ENCODE measurements around the gene ISG15.

ISG15 gene

DNA sequence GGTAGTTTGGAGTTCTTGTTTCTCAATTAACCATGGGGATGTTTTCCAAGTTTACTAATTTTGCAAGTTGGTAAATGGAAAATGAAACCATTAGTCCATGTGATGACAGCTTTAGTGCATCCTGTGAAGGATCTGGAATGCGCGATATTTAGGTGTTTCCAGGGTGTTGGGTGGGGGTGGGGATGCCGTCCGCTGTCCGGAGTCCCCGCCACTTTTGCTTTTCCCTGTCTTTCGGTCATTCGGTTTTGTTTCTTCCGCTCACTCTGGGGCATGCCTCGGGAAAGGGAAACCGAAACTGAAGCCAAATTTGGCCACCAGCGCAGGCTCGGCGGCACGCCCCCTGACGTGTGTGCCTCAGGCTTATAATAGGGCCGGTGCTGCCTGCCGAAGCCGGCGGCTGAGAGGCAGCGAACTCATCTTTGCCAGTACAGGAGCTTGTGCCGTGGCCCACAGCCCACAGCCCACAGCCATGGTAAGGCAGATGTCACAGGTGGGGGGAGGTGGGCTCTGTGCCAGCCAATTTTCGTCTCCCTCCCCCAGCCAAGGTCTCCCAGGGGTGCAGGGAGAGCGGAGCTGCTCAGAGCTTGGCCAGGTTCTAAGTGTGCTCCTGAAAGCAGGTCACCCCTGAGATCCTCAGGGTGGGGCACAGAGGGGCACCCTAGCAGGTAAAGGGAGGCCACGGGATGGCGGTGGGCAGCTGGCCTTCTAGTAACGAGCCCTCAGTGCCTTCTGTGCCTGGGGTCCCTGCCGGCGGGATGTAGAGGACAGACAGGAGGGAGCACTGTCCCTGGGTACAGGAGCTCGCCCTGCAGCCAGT, at the start of gene ISG15:
ISG15 (plus strand) TSS at position 393 of the 817 bp plus-strand sequence; CDS start at position 470, 77 bp downstream.
- DNase-seq, result peak; percentile 97

DNA sequence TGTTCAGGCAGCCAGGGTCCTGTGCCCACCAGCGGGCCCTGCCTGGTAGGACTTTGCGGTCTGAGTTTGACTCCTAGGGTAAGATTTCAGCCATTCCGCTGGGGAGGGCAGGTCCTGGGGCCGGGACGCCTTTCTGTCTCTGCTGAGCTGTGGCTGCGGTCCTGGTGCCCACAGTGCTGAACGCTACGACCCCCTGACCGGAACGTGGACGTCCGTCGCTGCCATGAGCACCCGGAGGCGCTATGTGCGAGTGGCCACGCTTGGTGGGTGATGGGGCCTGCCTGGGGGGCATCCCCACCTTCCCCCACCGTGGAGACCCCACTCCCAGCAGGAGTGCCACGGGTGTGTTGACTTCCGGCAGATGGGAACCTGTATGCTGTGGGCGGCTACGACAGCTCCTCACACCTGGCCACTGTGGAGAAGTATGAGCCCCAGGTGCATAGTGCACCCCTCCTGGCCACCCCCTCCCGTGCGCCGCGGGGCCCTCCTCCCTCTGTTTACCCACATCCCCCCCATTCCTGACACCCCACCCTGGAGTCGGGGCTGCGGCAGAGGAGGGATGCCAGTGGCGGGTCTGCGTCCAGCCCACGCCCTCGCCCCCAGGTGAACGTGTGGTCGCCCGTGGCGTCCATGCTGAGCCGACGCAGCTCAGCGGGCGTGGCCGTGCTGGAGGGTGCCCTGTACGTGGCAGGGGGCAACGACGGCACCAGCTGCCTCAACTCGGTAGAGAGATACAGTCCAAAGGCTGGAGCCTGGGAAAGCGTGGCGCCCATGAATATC, 49.4 kb upstream of the ISG15 start:
- DNase-seq, result no peak

DNA sequence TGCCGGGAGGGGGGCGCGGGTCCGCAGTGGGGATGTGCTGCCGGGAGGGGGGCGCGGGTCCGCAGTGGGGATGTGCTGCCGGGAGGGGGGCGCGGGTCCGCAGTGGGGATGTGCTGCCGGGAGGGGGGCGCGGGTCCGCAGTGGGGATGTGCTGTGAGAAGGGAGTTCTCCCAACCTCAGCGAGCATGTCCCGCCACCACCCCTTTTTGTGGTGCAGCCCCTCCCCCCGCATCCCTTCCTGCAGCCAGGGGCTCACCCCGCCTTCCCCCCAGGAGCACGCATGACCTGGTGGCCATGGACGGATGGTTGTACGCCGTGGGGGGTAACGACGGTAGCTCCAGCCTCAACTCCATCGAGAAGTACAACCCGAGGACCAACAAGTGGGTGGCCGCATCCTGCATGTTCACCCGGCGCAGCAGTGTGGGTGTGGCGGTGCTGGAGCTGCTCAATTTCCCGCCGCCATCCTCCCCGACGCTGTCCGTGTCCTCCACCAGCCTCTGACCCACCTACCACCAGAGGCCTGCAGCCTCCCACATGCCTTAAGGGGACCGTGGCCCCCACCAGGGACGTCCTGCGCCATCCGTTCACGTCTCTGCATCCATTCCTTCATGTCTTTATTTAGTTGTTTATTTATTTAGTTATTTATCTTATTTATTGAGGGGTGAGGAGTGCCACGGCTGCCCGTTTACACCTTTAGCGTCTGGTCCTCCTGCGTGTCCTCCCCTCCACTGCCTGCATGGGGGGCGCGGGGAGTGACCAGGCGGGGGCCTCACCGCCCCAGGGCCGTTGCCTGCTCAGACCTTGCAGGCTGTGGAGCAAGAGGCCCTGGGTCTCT, 48.4 kb upstream of the ISG15 start:
- DNase-seq, result no peak

DNA sequence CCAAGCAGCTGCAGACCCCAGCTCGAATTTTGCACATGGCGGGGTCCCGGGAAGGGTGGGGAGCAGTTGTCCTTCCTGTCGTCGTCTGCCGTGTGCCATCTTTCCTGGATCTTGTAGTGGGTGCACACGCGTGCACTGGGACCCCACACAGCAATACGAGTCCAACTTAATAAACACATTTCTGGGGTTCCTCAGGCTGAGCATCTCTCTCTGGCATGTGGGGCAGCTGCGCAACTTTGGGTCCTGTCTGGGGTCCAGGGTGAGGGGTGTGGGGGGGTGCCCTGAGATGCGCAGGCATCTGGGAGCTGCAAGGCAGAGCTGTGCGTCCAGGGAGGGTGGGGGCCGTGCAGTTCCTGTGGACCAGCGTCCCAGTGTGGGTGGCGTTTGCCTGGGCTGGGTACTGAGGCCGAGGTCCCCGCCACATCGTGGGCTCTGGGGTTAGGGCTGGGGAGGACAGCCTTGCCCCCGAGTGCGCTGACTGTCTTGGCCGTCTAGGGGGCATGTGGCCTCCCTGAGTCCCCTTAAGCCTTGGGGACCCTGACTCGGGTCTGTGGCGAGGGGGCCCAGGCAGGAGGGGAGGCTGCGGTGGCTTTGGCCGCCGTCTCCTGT, 47.7 kb upstream of the ISG15 start:
- no peak for DNase-seq

DNA sequence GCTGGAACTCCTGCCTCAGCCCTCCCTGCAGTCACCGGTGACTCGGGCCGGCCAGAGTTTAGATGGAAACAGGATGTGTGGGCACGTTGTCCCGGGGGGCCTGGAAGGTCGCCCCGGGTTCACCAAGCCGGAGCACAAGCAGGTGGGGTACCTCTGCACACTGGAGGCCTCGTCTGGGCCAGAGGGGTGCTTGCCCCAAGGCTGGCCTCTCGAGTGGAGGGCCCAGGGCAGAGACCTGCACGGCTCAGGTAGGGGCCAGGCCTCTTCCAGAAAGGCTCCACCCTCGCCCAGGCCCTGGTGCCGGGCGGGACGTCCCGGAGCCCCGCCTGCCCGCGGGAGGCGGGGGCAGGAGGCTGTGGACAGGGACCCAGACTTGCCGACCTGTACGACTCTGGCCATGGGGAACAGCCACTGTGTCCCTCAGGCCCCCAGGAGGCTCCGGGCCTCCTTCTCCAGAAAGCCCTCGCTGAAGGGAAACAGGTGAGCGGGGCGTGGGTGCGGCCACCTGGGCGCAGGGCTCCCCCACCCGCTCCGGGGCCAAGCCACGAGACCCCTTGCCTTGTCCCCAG, 47.1 kb upstream of the ISG15 start, which contains the start of gene PLEKHN1:
PLEKHN1 (plus strand) TSS at position 348 of the 569 bp plus-strand sequence; CDS start at position 398, 50 bp downstream.
- peak; percentile 80 for DNase-seq

DNA sequence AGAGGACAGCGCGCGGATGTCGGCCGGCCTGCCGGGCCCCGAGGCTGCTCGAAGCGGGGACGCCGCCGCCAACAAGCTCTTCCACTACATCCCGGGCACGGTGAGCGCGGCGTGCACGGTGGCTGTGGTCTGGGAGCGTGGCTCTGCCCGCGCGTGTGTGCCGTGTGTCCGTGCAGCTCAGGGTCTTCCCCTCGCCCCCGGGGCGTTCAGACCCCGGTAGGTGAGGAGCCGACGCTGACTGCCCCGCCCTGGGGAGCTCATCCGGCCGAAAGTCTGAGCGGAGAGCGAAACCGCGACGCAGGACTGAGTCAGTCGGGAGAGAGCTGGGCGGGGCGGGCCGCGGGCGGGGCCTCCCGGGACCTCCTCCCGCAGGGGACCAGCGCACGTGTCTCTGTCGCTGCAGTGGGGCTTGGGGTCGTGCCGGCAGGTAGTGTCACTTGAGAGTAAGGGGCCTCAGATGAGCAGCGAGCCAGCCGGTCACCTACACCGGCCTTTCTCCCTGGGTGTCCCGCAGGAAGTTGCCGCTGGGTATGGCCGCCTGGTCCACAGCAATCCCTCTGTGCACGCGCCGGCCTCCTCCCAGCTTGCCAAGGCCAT, 46.5 kb upstream of the ISG15 start:
- DNase-seq, result peak; percentile 80

DNA sequence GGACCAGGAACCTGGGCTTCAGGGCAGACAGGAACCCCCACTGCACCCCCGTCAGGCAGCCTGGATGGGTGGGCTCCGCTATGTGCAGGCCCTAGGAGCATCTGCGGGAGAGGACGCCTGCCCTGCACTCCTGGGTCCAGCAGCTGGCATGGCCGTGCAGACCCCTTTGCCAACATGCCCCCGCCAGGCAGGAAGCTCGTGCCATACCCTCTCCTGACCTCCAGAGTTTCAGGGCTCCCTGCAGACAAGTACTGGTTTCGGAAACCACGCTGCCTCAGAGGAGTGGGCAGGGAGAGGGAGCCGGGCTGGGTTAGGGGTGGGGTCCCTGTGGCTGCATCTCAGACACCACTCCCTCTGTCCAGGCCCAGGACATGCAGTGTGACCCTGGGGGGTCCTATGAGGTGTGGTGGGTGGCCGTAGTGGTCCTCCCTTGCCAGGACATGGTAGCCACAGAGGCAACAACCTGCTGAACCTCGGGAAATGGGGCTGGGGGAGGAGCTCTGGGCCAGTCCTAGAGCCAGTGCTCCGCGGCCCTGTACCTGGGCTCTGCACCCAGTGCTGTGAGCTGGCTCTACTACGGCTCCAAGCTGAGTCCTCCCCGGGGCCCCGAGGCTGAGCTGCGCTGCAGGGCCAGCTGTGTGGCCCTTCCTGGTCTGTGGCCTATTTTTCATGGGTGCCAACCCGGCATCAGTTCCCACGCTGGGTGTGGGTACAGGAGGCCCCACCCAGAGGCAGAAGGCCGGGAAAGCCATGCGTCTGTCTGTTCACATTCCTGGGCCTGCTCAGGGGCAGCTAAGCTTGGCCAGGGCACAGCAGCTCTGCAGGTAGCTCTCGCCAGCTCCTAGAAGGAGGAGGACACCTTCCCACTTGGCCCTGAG, 45.6 kb upstream of the ISG15 start:
- no peak for DNase-seq

DNA sequence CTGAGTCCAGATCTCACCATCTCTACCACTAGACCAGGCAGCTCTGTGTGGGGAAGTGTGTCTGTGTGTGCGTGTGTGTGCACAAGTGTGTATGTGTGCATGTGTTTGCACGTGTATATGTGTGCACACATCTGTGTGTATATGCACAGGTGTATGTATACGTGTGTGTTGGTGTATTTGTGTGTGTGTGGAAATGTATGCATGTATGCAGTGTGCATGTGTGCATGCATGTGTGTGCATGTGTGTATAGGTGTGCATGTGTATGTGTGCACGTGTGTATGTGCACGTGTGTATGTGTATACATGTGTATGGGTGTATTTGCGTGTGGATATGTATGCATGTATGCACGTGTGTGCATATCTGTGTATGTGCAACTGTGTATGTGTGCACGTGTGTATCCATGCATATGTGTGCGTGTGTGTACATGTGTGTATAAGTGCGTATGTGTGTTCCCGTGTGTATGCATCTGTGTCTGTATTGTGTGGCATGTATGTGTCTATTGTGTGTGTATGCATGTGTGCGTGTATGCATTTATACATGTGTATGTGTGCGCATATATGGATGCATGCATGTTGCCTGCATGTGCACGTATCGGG, 43.9 kb upstream of the ISG15 start:
- no peak for DNase-seq

DNA sequence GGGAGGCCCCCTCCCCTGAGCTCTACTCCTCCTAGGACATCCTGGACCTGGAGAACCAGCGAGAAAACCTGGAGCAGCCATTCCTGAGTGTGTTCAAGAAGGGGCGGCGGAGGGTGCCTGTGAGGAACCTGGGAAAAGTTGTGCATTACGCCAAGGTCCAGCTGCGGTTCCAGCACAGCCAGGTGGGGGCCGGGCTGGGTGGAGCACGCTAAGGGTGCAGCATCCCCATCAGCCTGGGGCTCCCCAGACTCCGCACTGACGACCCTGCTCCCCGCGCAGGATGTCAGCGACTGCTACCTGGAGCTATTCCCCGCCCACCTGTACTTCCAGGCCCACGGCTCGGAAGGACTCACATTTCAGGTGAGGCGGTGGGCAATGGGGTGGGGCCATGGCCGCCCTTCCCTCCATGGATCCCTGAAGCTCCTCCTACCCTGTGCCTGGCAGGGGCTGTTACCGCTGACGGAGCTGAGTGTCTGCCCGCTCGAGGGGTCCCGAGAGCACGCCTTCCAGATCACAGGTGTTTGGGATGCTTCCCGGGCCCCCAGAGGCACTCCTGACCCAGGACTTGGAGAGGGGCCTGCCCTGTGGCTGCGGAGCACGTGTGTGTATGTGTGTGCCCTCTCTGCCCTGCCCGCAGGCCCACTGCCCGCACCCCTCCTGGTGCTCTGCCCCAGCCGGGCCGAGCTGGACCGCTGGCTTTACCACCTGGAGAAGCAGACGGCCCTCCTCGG, 42.9 kb upstream of the ISG15 start:
- DNase-seq, result no peak

DNA sequence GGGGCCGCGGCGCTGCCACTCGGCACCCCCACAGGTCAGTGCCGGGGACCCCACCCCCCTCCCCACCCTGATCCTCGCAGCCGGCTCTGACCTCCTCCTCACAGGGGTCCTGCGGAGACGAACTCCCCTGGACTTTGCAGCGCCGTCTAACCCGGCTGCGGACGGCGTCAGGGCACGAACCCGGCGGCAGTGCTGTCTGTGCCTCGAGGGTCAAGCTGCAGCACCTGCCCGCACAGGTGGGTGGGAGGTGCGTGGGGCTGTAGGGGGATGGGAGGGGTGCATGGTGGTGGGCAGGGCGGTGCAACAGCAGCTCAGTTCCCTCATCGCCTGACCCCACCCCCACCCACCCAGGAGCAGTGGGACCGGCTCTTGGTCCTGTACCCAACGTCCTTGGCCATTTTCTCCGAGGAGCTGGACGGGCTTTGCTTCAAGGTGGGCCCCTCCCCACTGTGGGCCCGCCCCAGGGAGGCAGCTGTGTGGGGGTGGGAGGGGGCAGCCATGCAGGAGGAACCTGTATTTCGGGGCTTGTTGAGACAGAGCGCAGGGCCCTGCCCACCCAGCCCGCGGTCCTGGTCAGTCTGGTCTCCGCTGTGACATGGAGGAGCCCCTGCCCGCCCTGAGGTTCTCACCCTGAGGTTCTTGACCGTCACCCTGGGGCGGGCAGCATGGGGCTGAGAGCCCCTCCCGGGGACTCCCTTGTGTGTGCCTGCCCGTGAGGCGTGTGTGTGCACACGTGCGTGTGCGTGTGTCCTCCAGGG, 42.1 kb upstream of the ISG15 start:
- DNase-seq, result no peak

DNA sequence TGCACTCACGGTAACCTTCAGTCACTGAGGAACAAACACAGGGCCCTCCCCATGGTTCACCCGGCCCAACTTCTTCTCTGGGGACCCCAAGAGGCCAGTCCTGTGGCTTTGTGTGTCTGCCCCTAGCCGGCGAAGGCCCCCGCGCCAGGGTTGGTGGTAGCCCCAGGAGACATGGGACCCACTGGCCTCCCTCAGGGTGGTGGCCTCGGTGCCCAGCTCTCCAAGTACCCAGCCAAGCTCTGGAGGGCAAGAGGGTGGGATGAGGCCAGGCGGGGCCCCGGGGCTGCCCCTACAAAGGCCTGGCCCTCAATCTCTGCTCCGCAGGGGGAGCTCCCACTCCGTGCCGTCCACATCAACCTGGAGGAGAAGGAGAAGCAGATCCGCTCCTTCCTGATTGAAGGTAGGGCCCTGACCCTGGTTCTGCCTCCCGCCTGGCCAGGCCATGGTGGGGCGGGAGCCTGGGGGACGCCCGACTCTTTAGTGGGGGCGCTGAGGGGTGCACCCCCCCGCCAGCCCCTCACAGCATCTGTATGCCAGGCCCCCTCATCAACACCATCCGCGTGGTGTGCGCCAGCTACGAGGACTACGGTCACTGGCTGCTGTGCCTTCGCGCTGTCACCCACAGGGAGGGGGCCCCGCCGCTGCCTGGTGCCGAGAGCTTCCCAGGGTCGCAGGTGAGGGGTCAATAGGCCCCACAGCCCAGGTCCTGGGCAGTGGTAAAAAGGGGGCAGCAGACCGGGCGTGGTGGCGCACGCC, 41.4 kb upstream of the ISG15 start:
- DNase-seq, result no peak

DNA sequence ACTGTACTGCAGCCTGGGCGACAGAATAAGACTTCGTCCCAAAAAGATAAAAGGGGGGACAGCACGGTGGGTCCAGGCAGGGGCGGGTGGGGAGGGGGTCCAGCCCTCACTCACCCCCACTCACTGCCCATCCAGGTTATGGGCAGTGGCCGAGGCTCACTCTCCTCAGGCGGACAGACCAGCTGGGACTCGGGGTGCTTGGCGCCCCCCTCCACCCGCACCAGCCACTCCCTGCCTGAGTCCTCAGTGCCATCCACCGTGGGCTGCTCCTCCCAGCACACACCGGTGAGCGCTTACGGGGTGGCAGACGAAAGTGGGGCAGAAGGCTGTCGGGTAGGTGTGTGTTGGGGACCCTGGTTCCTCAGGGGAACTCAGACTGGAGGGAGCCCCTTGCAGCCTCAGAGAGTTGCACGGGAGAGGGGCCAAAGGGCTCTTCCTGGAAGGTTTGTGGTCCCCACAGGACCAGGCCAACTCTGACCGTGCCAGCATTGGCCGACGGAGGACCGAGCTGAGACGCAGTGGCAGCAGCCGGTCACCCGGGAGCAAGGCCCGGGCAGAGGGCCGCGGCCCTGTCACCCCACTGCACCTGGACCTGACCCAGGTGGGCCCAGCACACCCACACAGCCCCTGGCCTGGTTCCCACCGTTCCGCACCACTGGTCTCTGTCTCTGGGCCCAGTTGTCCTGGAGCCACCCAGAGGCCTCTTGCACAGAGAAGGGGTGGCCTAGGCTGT, 40.4 kb upstream of the ISG15 start:
- no peak for DNase-seq

DNA sequence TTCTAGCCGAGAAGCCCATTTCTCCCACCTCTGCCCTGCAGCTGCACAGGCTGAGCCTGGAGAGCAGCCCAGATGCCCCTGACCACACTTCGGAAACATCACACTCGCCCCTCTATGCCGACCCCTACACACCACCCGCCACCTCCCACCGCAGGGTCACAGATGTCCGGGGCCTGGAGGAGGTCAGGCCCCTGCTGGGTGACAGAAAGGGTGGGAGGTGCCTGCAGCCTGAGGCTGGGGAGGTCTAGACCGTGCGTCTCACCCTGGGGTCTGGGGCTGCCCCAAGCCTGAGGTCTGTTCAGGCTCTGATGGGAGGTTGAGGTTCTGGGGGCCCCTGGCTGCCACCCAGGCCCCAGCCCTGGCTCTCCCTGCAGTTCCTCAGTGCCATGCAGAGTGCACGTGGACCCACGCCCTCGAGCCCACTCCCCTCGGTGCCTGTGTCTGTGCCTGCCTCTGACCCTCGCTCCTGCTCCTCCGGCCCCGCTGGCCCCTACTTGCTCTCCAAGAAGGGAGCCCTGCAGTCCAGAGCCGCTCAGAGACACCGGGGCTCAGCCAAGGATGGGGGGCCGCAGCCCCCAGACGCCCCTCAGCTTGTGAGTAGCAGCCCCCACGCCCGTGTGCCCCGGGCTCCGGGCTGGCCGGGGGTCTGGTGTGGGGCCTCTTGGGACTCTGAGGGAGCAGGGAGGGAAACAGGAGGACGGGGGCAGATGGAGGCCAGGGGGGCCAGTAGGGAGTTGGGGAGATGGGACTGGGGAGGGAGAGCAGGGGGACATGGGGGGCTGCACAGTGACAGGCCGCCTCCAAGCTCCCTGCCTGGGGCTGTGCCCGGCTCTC, 39.6 kb upstream of the ISG15 start:
- no peak for DNase-seq

DNA sequence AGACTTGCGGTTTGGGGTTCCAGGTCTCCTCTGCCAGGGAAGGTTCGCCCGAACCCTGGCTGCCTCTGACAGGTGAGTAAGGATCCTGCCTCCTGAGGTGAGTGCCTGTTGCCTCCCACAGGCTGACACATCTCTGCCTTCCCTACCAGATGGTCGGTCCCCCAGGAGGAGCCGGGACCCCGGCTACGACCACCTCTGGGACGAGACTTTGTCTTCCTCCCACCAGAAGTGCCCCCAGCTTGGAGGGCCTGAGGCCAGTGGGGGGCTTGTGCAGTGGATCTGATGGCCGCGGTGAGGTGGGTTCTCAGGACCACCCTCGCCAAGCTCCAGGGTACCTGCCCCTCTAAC, 39.0 kb upstream of the ISG15 start:
- DNase-seq, result no peak

DNA sequence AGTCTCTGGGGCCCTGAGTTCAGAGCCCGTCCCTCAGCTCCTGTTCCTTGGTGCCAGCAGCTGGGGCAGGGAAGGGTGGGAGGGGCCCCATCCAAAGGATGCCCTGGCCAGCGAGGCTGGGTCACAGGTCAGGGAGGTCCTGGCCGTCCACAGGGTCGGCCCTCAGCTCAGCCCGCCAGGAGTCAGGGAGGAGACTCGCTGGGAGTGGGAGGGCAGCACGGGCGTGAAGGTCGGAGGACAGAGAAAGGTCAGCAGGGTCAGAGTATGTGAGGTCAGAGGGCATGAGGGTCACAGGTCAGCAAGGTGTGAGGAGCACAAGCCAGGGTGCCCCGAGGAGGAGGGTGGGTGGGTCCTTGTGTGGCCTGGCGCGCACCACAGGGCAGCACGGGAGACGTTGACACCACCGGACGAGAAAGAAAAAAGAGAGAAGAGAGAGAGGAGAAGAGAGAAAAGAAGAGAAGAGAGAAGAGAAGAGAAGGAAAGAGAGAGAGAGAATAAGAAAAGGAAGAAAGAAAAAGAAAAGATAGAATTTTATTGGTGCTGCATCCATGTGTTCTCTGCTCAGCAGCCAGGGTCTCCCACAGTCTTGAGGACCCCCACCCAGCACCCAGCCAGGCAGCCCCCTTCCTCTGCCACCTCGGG, 38.5 kb upstream of the ISG15 start:
- DNase-seq, result no peak

DNA sequence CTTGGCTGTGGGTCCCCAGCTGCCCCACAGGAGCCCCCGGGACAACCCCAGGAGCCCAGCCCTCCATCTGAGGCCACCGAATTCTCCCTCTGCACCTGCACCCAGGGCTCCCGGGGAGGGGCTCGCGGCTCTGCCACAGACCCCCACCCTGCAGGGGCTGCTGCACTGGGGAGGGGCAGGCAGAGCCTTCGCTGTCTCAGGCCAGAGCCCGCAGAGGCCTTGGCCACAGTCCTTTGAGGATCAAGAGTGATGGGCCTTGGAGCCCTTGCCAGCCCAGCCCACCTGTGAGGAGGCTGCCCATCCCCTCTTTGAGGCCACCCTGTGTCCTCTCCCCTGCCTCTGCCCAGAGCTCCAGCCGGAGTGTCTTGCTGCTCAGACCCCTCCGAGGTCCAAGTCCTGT, 37.9 kb upstream of the ISG15 start:
- no peak for DNase-seq

Measured in EL (cell line).